Measurements from ENCODE around the gene SHROOM4. TPM values are rescaled to one million over a fixed set of nuclear protein-coding genes. Genes with fewer than 3 reads are reported as not detected.

Gene SHROOM4
- total RNA-seq, 1 experiment from 2014 or later: 0.05 TPM

GRCh38 chrX:50776248-50776647, 37.7 kb downstream of the SHROOM4 start:
- no peaks in the 10 kb centered on the region for H3K9me3 ChIP-seq (ENCODE audit: control insufficient read depth in 1 of 2, insufficient read depth in 1 of 2, low read depth in 1 of 2, low read length in 2 of 2)
- ChIA-PET CTCF (no interaction called here), RAD21 (ENCODE audit: low non-redundant PET in 1 of 2, low total read pairs in 2 of 2, uncharacterized antibody in 2 of 2, unreplicated experiment in 2 of 2) (no interaction called here), POLR2A (no interaction called here)
- no peak for TF ChIP-seq REST (IDR thresholded peaks at IDR 0.05; ENCODE audit: low read depth)
- H3K36me3 ChIP-seq (ENCODE audit: control insufficient read depth in 1 of 2, insufficient read depth in 2 of 2, low read length in 2 of 2): no peaks in the 10 kb centered on the region
- no peaks in the 10 kb centered on the region for H3K27me3 ChIP-seq (ENCODE audit: insufficient read depth, low read length)
- DNase-seq (ENCODE audit: low read depth, low spot score): no peak
- H3K4me2 ChIP-seq (ENCODE audit: low read length): no peak overlapping the region
- no peaks in the 10 kb centered on the region for H4K20me1 ChIP-seq (ENCODE audit: insufficient read depth)
- H3K9ac ChIP-seq (ENCODE audit: low read length): no peak overlapping the region
- no peak overlapping the region for H2AFZ ChIP-seq (ENCODE audit: low read depth, low read length, poor library complexity, severe bottlenecking)
- H3K4me3 ChIP-seq (replicated peaks in 1 of 2; ENCODE audit: low read depth in 1 of 2, low read length in 2 of 2): no peak overlapping the region
- H3K79me2 ChIP-seq (ENCODE audit: insufficient read depth, low read length): no peaks in the 10 kb centered on the region
- H3K9me2 ChIP-seq (ENCODE audit: insufficient read depth): no peaks in the 10 kb centered on the region
- no TSS peak for BruUV-seq (replicated peaks)
- H3K27ac ChIP-seq (ENCODE audit: low read depth, low read length): no peak overlapping the region
- intact Hi-C loops (cut with micrococcal nuclease): no loop called here
- H3K4me1 ChIP-seq (ENCODE audit: control insufficient read depth in 1 of 2, insufficient read depth in 2 of 2, low read length in 2 of 2): no peaks in the 10 kb centered on the region
- ATAC-seq: no peak

- no peaks in the 10 kb centered on the region for H3K4me1 ChIP-seq (ENCODE audit: control insufficient read depth in 1 of 2, insufficient read depth in 2 of 2, low read length in 2 of 2)
- BruUV-seq (replicated peaks): no TSS peak
- ATAC-seq (no peak), DNase-seq (ENCODE audit: low read depth, low spot score) (no peak)
- ChIA-PET POLR2A (no interaction called here), CTCF (no interaction called here), RAD21 (ENCODE audit: low non-redundant PET in 1 of 2, low total read pairs in 2 of 2, uncharacterized antibody in 2 of 2, unreplicated experiment in 2 of 2) (no interaction called here)
- H3K36me3 ChIP-seq (ENCODE audit: control insufficient read depth in 1 of 2, insufficient read depth in 2 of 2, low read length in 2 of 2): no peaks in the 10 kb centered on the region
- intact Hi-C loops (cut with micrococcal nuclease): no loop called here
- H3K27me3 ChIP-seq (ENCODE audit: insufficient read depth, low read length): no peaks in the 10 kb centered on the region
- H2AFZ ChIP-seq (ENCODE audit: low read depth, low read length, poor library complexity, severe bottlenecking): no peak overlapping the region
- H3K4me2 ChIP-seq (ENCODE audit: low read length): no peak overlapping the region
- no peaks in the 10 kb centered on the region for H3K79me2 ChIP-seq (ENCODE audit: insufficient read depth, low read length)
- H3K9me3 ChIP-seq (ENCODE audit: control insufficient read depth in 1 of 2, insufficient read depth in 1 of 2, low read depth in 1 of 2, low read length in 2 of 2): no peaks in the 10 kb centered on the region
- TF ChIP-seq POLR2A (IDR thresholded peaks at IDR 0.05; ENCODE audit: borderline replicate concordance, extremely low read depth, insufficient read depth, insufficient read length) (no peak), SIN3A (IDR thresholded peaks at IDR 0.05; ENCODE audit: low read depth) (no peak), ZFX (IDR thresholded peaks at IDR 0.05) (no peak), SRF (IDR thresholded peaks at IDR 0.05; ENCODE audit: low read depth) (no peak)
- no peaks in the 10 kb centered on the region for H4K20me1 ChIP-seq (ENCODE audit: insufficient read depth)
- no peak overlapping the region for H3K9ac ChIP-seq (ENCODE audit: low read length)
- no peak overlapping the region for H3K27ac ChIP-seq (ENCODE audit: low read depth, low read length)
- H3K4me3 ChIP-seq (replicated peaks in 1 of 2; ENCODE audit: low read depth in 1 of 2, low read length in 2 of 2): no peak overlapping the region
- H3K9me2 ChIP-seq (ENCODE audit: insufficient read depth): no peaks in the 10 kb centered on the region
These were observed 42.6 kb downstream of the SHROOM4 start for GRCh38 chrX:50771382-50771781.
